ENCODE measurements around the gene TUBA1B. TPM values are rescaled to one million over a fixed set of nuclear protein-coding genes. Genes with fewer than 3 reads are reported as not detected.
"Not testable (repeated sequence)": the region's sequence is repeated elsewhere in the genome, so short reads cannot be mapped to it uniquely, and the experiment has no call there.

The TUBA1B gene
- total RNA-seq, 1 experiment from 2014 or later, result 4,374 TPM

DNA sequence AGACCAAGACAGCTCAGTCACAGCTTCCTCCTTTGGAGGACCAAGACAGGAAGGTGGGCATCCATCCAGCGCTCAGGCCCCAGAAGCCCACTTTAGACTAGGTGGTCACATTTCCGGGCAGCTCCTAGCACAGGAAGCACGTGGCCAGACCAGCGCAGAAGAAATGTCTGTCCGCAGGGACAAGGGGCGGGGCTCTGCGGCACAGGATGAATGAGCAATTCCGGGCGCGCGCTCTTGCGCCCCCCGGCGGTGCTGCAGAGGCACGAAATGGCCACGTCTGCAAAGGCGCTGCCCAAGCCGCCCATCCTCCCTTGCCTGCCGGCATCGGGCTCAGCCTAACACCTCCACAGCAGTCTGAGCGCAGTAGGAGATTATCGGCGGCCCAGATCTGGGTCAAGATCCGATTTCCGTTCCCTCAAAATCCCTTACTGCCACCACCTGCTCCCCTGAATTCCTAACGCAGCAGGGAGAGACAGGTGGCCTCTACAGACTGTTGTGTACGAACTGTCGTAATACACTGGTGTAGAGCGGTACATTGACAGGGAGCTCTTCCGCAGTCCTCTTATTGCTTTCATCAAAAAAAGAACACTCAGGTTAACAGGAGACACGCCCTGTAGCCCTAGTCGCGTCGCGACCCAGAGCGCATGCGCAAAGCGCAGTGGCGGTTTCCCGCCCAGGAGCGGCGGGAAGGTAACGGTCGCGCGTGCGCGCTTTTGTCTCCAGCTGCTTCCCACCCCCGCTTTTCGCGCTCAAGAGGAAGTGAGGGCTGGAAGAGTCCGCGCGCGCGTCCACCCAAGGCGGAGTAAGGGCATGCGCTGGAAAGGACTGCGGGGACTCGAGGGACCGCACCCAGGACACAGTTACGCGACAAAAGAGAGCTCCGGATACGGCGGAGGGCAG is 794 bp downstream of the TUBA1B start:
- peak; percentile 94 for DNase-seq
- ChIA-PET POLR2A (ENCODE audit: unreplicated experiment) (interaction anchor here (0.6 to 1.1 kb wide), 4 partner anchors 11 to 60 kb away, joined by 3 to 4 read pairs (median 4); partner anchors contain the start of gene LMBR1L), CTCF (interaction anchor here (0.6 to 1.1 kb wide), 2 partner anchors 43 to 142 kb away, joined by 3 read pairs; no protein-coding TSS in a partner anchor)
- Histone ChIP-seq H3K4me1 (ENCODE audit: insufficient read depth, low read length) (peaks cover 31% of the 10 kb centered on the region), H3K9me3 (ENCODE audit: low read length) (no peaks in the 10 kb centered on the region), H3K9me2 (replicated peaks; ENCODE audit: low read length) (no peaks in the 10 kb centered on the region), H3K9ac (ENCODE audit: low read length) (peak overlapping the region; percentile 100), H3F3A (ENCODE audit: low read length, unreplicated experiment) (peaks cover 17% of the 10 kb centered on the region), H3K27ac (ENCODE audit: low read length) (peak overlapping the region; percentile 87), H2AFZ (ENCODE audit: low read length) (peak overlapping the region; percentile 74), H3K27me3 (ENCODE audit: low read length) (no peaks in the 10 kb centered on the region), H3K36me3 (ENCODE audit: low read depth, low read length) (peaks cover 29% of the 10 kb centered on the region), H3K4me3 (ENCODE audit: low read length) (peak overlapping the region; percentile 84), H3K79me2 (ENCODE audit: low read length) (peaks cover 50% of the 10 kb centered on the region), H3K4me2 (ENCODE audit: low read length) (peak overlapping the region; percentile 94), H4K20me1 (ENCODE audit: low read length) (peaks cover 15% of the 10 kb centered on the region)
- ATAC-seq, result peak; percentile 60
- TF ChIP-seq EZH2 (IDR thresholded peaks at IDR 0.05; ENCODE audit: low read length, unreplicated experiment), result no peak
- TF ChIP-seq, protein P1, sequence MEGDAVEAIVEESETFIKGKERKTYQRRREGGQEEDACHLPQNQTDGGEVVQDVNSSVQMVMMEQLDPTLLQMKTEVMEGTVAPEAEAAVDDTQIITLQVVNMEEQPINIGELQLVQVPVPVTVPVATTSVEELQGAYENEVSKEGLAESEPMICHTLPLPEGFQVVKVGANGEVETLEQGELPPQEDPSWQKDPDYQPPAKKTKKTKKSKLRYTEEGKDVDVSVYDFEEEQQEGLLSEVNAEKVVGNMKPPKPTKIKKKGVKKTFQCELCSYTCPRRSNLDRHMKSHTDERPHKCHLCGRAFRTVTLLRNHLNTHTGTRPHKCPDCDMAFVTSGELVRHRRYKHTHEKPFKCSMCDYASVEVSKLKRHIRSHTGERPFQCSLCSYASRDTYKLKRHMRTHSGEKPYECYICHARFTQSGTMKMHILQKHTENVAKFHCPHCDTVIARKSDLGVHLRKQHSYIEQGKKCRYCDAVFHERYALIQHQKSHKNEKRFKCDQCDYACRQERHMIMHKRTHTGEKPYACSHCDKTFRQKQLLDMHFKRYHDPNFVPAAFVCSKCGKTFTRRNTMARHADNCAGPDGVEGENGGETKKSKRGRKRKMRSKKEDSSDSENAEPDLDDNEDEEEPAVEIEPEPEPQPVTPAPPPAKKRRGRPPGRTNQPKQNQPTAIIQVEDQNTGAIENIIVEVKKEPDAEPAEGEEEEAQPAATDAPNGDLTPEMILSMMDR (conservative IDR thresholded peaks at IDR 0.05; ENCODE audit: low read depth, low read length), result peak; percentile 86
- intact Hi-C loops (cut with micrococcal nuclease), result loop anchor here (2.0 kb wide), 2 partner anchors 58 to 104 kb away; partner anchors contain the start of gene TUBA1A
- TSS peak; percentile 53 for BruUV-seq (replicated peaks)

DNA sequence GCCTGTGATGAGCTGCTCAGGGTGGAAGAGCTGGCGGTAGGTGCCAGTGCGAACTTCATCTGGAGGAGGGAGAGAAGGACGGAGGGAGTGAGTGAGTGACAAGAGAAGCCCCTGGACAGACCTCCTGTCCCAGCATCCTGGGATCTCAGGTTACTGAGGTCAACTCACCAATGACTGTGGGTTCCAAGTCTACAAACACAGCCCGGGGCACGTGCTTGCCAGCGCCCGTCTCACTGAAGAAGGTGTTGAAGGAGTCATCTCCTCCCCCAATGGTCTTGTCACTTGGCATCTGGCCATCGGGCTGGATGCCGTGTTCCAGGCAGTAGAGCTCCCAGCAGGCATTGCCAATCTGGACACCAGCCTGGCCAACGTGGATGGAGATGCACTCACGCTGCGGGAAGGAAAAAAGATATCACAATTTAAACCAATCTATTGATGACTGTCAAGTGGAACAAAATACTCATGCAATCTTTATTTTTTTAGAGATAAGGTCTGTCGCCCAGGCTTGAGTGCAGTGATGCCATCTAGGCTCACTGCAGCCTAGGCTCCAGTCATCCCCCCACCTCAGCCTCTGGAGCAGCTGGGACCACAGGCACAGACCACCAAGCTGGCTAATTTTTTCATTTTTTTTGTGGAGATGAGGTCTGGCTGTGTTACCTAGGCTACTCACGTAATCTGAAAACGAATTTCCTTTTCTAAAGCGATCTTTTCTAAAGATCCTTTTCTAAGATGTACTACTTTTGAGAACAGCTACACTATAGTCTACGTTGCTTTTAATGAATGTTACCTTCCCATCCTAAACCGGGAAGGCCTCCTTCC is 1.7 kb downstream of the TUBA1B start:
- no peak overlapping the region for H2AFZ ChIP-seq (ENCODE audit: low read length)
- peak overlapping the region; percentile 100 for H3K9ac ChIP-seq (ENCODE audit: low read length)
- intact Hi-C loops (cut with micrococcal nuclease), result loop anchor here (2.0 kb wide), 2 partner anchors 59 to 105 kb away; partner anchors contain the start of gene TUBA1A
- ATAC-seq (no peak), DNase-seq (no peak)
- no TSS peak for BruUV-seq (replicated peaks)
- ChIA-PET POLR2A (ENCODE audit: unreplicated experiment) (no interaction called here), CTCF (interaction anchor here (0.6 kb wide), 1 partner anchor 42 kb away, joined by 3 read pairs; no protein-coding TSS in a partner anchor)
- no peak for TF ChIP-seq EZH2 (IDR thresholded peaks at IDR 0.05; ENCODE audit: low read length, unreplicated experiment)
- peaks cover 29% of the 10 kb centered on the region for H3K36me3 ChIP-seq (ENCODE audit: low read depth, low read length)
- no peaks in the 10 kb centered on the region for H3K27me3 ChIP-seq (ENCODE audit: low read length)
- peak overlapping the region; percentile 87 for H3K27ac ChIP-seq (ENCODE audit: low read length)
- H3K79me2 ChIP-seq (ENCODE audit: low read length), result peaks cover 50% of the 10 kb centered on the region
- H3K4me2 ChIP-seq (ENCODE audit: low read length), result peak overlapping the region; percentile 94
- no peaks in the 10 kb centered on the region for H3K9me2 ChIP-seq (replicated peaks; ENCODE audit: low read length)
- peak overlapping the region; percentile 84 for H3K4me3 ChIP-seq (ENCODE audit: low read length)
- peaks cover 15% of the 10 kb centered on the region for H4K20me1 ChIP-seq (ENCODE audit: low read length)
- no peaks in the 10 kb centered on the region for H3K9me3 ChIP-seq (ENCODE audit: low read length)
- H3K4me1 ChIP-seq (ENCODE audit: insufficient read depth, low read length), result peaks cover 31% of the 10 kb centered on the region
- H3F3A ChIP-seq (ENCODE audit: low read length, unreplicated experiment), result peaks cover 17% of the 10 kb centered on the region

DNA sequence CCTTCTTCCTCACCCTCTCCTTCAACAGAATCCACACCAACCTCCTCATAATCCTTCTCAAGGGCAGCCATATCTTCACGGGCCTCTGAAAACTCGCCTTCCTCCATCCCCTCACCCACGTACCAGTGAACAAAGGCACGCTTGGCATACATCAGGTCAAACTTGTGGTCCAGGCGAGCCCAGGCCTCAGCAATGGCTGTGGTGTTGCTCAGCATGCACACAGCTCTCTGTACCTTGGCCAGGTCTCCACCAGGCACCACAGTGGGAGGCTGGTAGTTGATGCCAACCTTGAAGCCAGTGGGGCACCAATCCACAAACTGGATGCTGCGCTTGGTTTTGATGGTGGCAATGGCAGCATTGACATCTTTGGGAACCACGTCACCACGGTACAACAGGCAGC is 3.2 kb downstream of the TUBA1B start:
- H3K27me3 ChIP-seq (ENCODE audit: low read length); CTCF ChIA-PET; intact Hi-C loops (cut with micrococcal nuclease); H3K9me3 ChIP-seq (ENCODE audit: low read length); DNase-seq; H3K4me3 ChIP-seq (ENCODE audit: low read length); H3K9me2 ChIP-seq (replicated peaks; ENCODE audit: low read length); H2AFZ ChIP-seq (ENCODE audit: low read length); ATAC-seq; BruUV-seq (replicated peaks); H3K4me2 ChIP-seq (ENCODE audit: low read length); H3K9ac ChIP-seq (ENCODE audit: low read length); POLR2A ChIA-PET (ENCODE audit: unreplicated experiment); H3K27ac ChIP-seq (ENCODE audit: low read length): not testable (repeated sequence)
- peaks cover 15% of the 10 kb centered on the region for H4K20me1 ChIP-seq (ENCODE audit: low read length)
- peaks cover 28% of the 10 kb centered on the region for H3K4me1 ChIP-seq (ENCODE audit: insufficient read depth, low read length)
- peaks cover 29% of the 10 kb centered on the region for H3K36me3 ChIP-seq (ENCODE audit: low read depth, low read length)
- peaks cover 17% of the 10 kb centered on the region for H3F3A ChIP-seq (ENCODE audit: low read length, unreplicated experiment)
- H3K79me2 ChIP-seq (ENCODE audit: low read length), result peaks cover 40% of the 10 kb centered on the region

Measured in PC-3 (cell line).